ENCODE results near the gene MYZAP. TPM values are rescaled to one million over a fixed set of nuclear protein-coding genes. Genes with fewer than 3 reads are reported as not detected.

MYZAP gene
- total and polyA plus RNA-seq, 7 donors = 7.2 to 55.6 (median 39.1) TPM

DNA sequence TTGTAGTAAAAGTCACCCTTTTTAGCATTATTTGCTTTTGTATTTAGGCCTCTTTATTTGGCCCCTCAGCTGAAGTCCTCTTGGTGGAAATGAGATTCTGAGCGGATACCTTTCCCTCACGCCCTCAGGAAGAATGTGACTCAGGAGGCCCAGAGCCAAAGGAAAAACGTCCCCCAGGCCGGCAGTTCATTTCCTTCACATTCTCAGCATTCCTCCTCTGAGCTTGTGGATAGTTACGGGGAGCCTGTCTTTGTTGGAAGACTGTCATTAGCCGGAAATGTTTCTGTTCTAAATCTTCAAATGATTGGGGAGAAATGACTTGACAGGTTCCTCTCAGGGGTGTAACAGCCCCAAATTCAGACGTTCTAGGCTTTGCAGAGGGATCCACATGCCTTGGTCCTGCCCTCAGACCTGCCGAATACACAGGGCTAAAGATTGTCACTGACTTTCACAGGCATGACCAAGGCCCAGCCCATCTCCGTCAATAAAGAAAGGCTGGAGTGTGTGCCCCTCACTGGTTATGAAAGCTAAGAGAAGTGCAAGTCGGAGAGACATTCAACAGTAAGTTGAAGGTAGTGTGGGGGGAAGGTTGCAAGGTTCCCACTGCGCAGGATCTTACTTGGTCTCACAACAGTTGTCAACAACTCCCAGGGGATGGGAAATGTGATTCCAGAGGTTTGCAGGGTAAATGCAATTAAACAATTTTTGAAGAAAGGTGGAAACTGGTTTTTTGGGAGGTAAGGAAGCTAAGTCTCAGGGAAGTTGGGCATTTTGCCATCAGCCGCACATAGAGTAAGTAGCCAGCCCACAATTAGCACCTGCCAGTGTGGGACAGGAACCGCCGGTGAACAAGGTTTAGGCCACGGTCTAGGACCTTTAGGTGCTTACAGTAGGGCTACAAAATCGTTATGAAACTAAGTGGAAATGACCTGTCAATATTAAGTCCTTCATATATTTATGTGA lies 39.7 kb upstream of the MYZAP start:
- intact Hi-C loops (cut with DNase I) = loop anchor here (10.0 kb wide), 1 partner anchor 513 kb away; the partner anchor contains the start of gene ALDH1A2

GRCh38 chr15:57552678-57553334 lies 38.9 kb upstream of the MYZAP start:
- Histone ChIP-seq H3K27ac (peak overlapping the region in 1 of 4 donors; percentile 53), H3K9me3 (no peaks in the 10 kb centered on the region), H3K27me3 (no peaks in the 10 kb centered on the region), H3K36me3 (no peaks in the 10 kb centered on the region), H3K4me1 (peaks cover 0 to 18% (median 13%) of the 10 kb centered on the region in 4 donors), H3K4me3 (no peak overlapping the region)
- intact Hi-C loops (cut with DNase I) = loop anchor here (10.0 kb wide), 1 partner anchor 512 kb away; the partner anchor contains the start of gene ALDH1A2
- TF ChIP-seq POLR2A (IDR thresholded peaks at IDR 0.05) (no peak), CTCF (IDR thresholded peaks at IDR 0.05) (no peak), POLR2AphosphoS5 (IDR thresholded peaks at IDR 0.05) (no peak), EP300 (IDR thresholded peaks at IDR 0.05) (no peak)
- 91 to 92% methylated on average over 8 of the region's 8 CpGs for WGBS, 2 donors
- DNase-seq = no peak

More for the DNA sequence above, 39.7 kb upstream of the MYZAP start:
- Histone ChIP-seq H3K4me1 (peaks cover 0 to 18% (median 13%) of the 10 kb centered on the region in 4 donors), H3K27me3 (no peaks in the 10 kb centered on the region), H3K36me3 (no peaks in the 10 kb centered on the region), H3K9me3 (no peaks in the 10 kb centered on the region), H3K4me3 (no peak overlapping the region), H3K27ac (peak overlapping the region in 3 of 4 donors; percentile 11 to 53 (median 20))
- 74 to 78% methylated on average over 16 of the region's 16 CpGs for WGBS, 2 donors
- no peak for TF ChIP-seq EP300 (IDR thresholded peaks at IDR 0.05)
- no peak for TF ChIP-seq CTCF (IDR thresholded peaks at IDR 0.05)
- no peak for TF ChIP-seq POLR2A (IDR thresholded peaks at IDR 0.05)
- TF ChIP-seq POLR2AphosphoS5 (IDR thresholded peaks at IDR 0.05) = no peak
- DNase-seq = no peak

- WGBS, 2 donors = 94 to 97% methylated on average over 5 of the region's 5 CpGs
- intact Hi-C loops (cut with DNase I) = loop anchor here (10.0 kb wide), 1 partner anchor 511 kb away; the partner anchor contains the start of gene ALDH1A2
- DNase-seq = no peak
- peak overlapping the region in 1 of 4 donors; percentile 53 for H3K27ac ChIP-seq
- H3K27me3 ChIP-seq = no peaks in the 10 kb centered on the region
- H3K36me3 ChIP-seq = no peaks in the 10 kb centered on the region
- TF ChIP-seq CTCF (IDR thresholded peaks at IDR 0.05) (no peak), POLR2A (IDR thresholded peaks at IDR 0.05) (no peak), EP300 (IDR thresholded peaks at IDR 0.05) (no peak), POLR2AphosphoS5 (IDR thresholded peaks at IDR 0.05) (no peak)
- no peaks in the 10 kb centered on the region for H3K9me3 ChIP-seq
- H3K4me3 ChIP-seq = no peak overlapping the region
- peaks cover 0 to 18% (median 13%) of the 10 kb centered on the region in 4 donors for H3K4me1 ChIP-seq
Measured at GRCh38 chr15:57553526-57553925, 38.2 kb upstream of the MYZAP start.

- peak overlapping the region in 3 of 4 donors; percentile 23 to 35 (median 35) for H3K27ac ChIP-seq
- no peak overlapping the region for H3K4me3 ChIP-seq
- H3K27me3 ChIP-seq = no peaks in the 10 kb centered on the region
- 74 to 76% methylated on average over 10 of the region's 10 CpGs for WGBS, 2 donors
- no peak for DNase-seq
- intact Hi-C loops (cut with DNase I) = loop anchor here (10.0 kb wide), 1 partner anchor 511 kb away; the partner anchor contains the start of gene ALDH1A2
- no peaks in the 10 kb centered on the region for H3K36me3 ChIP-seq
- H3K9me3 ChIP-seq = no peaks in the 10 kb centered on the region
- peaks cover 0 to 18% (median 13%) of the 10 kb centered on the region in 4 donors for H3K4me1 ChIP-seq
- TF ChIP-seq POLR2A (IDR thresholded peaks at IDR 0.05) (no peak), EP300 (IDR thresholded peaks at IDR 0.05) (no peak), POLR2AphosphoS5 (IDR thresholded peaks at IDR 0.05) (no peak), CTCF (IDR thresholded peaks at IDR 0.05) (no peak)
Measured at GRCh38 chr15:57554063-57554811, 37.5 kb upstream of the MYZAP start.

Data from sigmoid colon (tissue), 7 donors.